ENCODE results near the gene FOXQ1.

- TF ChIP-seq, protein P1, sequence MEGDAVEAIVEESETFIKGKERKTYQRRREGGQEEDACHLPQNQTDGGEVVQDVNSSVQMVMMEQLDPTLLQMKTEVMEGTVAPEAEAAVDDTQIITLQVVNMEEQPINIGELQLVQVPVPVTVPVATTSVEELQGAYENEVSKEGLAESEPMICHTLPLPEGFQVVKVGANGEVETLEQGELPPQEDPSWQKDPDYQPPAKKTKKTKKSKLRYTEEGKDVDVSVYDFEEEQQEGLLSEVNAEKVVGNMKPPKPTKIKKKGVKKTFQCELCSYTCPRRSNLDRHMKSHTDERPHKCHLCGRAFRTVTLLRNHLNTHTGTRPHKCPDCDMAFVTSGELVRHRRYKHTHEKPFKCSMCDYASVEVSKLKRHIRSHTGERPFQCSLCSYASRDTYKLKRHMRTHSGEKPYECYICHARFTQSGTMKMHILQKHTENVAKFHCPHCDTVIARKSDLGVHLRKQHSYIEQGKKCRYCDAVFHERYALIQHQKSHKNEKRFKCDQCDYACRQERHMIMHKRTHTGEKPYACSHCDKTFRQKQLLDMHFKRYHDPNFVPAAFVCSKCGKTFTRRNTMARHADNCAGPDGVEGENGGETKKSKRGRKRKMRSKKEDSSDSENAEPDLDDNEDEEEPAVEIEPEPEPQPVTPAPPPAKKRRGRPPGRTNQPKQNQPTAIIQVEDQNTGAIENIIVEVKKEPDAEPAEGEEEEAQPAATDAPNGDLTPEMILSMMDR (IDR thresholded peaks at IDR 0.05), result no peak
- TF ChIP-seq POLR2A (IDR thresholded peaks at IDR 0.05), result no peak
Observed at GRCh38 chr6:1281746-1282145, 30.2 kb upstream of the FOXQ1 start.
